ENCODE results near the gene NR4A2. TPM values are rescaled to one million over a fixed set of nuclear protein-coding genes. Genes with fewer than 3 reads are reported as not detected.

Gene NR4A2
- total RNA-seq, 1 experiment from 2014 or later = 2.6 TPM

GRCh38 chr2:156346731-156347130, 14.2 kb upstream of the NR4A2 start:
- intact Hi-C loops (cut with micrococcal nuclease) = no loop called here
- no TSS peak for BruUV-seq (replicated peaks)
- no peaks in the 10 kb centered on the region for H3K36me3 Mint-ChIP-seq (ENCODE audit: insufficient read depth, unreplicated experiment)
- no peak overlapping the region for H3K27ac Mint-ChIP-seq (ENCODE audit: low read depth, unreplicated experiment)
- CTCF ChIA-PET = interaction anchor here (0.6 to 3.0 kb wide), 5 partner anchors 12 to 985 kb away, joined by 3 to 15 read pairs (median 4); no protein-coding TSS in a partner anchor
- no peak for TF ChIP-seq CTCF (IDR thresholded peaks at IDR 0.05; ENCODE audit: unreplicated experiment)
- H3K9me3 Mint-ChIP-seq (ENCODE audit: unreplicated experiment) = no peaks in the 10 kb centered on the region
- peaks cover 13% of the 10 kb centered on the region for H3K4me1 Mint-ChIP-seq (ENCODE audit: insufficient read depth, unreplicated experiment)
- H3K27me3 Mint-ChIP-seq (ENCODE audit: insufficient read depth, unreplicated experiment) = no peaks in the 10 kb centered on the region
- H3K4me3 Mint-ChIP-seq (ENCODE audit: unreplicated experiment) = no peak overlapping the region
- DNase-seq (ENCODE audit: unreplicated experiment) = peak; percentile 17
- POLR2A ChIA-PET = interaction anchor here (1.4 to 1.5 kb wide), 2 partner anchors 12 to 90 kb away, joined by 4 to 5 read pairs; no protein-coding TSS in a partner anchor

- Mint-ChIP-seq H3K4me3 (ENCODE audit: unreplicated experiment) (no peak overlapping the region), H3K9me3 (ENCODE audit: unreplicated experiment) (no peaks in the 10 kb centered on the region), H3K4me1 (ENCODE audit: insufficient read depth, unreplicated experiment) (peaks cover 13% of the 10 kb centered on the region), H3K27me3 (ENCODE audit: insufficient read depth, unreplicated experiment) (no peaks in the 10 kb centered on the region), H3K27ac (ENCODE audit: low read depth, unreplicated experiment) (no peak overlapping the region), H3K36me3 (ENCODE audit: insufficient read depth, unreplicated experiment) (peaks cover 5% of the 10 kb centered on the region)
- CTCF ChIA-PET = interaction anchor here (0.9 to 3.0 kb wide), 2 partner anchors 11 kb away, joined by 3 to 15 read pairs; no protein-coding TSS in a partner anchor
- no peak for TF ChIP-seq CTCF (IDR thresholded peaks at IDR 0.05; ENCODE audit: unreplicated experiment)
- POLR2A ChIA-PET = interaction anchor here (0.6 to 1.5 kb wide), 4 partner anchors 11 to 131 kb away, joined by 3 to 5 read pairs (median 4); no protein-coding TSS in a partner anchor
- intact Hi-C loops (cut with micrococcal nuclease) = no loop called here
- no peak for DNase-seq (ENCODE audit: unreplicated experiment)
- BruUV-seq (replicated peaks) = no TSS peak
Measured at GRCh38 chr2:156345582-156345981, 13.1 kb upstream of the NR4A2 start.

GRCh38 chr2:156343940-156344301, 11.4 kb upstream of the NR4A2 start:
- no peak for TF ChIP-seq CTCF (IDR thresholded peaks at IDR 0.05; ENCODE audit: unreplicated experiment)
- no peaks in the 10 kb centered on the region for H3K9me3 Mint-ChIP-seq (ENCODE audit: unreplicated experiment)
- DNase-seq (ENCODE audit: unreplicated experiment) = no peak
- no peaks in the 10 kb centered on the region for H3K27me3 Mint-ChIP-seq (ENCODE audit: insufficient read depth, unreplicated experiment)
- intact Hi-C loops (cut with micrococcal nuclease) = no loop called here
- no peak overlapping the region for H3K27ac Mint-ChIP-seq (ENCODE audit: low read depth, unreplicated experiment)
- ChIA-PET CTCF (interaction anchor here (0.6 to 2.2 kb wide), 2 partner anchors 9 to 972 kb away, joined by 4 to 6 read pairs; no protein-coding TSS in a partner anchor), POLR2A (interaction anchor here (1.3 to 6.8 kb wide), 5 partner anchors 11 to 93 kb away, joined by 7 to 90 read pairs (median 13); partner anchors contain the start of genes GPD2 and NR4A2)
- H3K36me3 Mint-ChIP-seq (ENCODE audit: insufficient read depth, unreplicated experiment) = peaks cover 5% of the 10 kb centered on the region
- H3K4me1 Mint-ChIP-seq (ENCODE audit: insufficient read depth, unreplicated experiment) = peaks cover 19% of the 10 kb centered on the region
- H3K4me3 Mint-ChIP-seq (ENCODE audit: unreplicated experiment) = no peak overlapping the region
- BruUV-seq (replicated peaks) = no TSS peak

- no peak for DNase-seq (ENCODE audit: unreplicated experiment)
- no peak for TF ChIP-seq CTCF (IDR thresholded peaks at IDR 0.05; ENCODE audit: unreplicated experiment)
- Mint-ChIP-seq H3K4me1 (ENCODE audit: insufficient read depth, unreplicated experiment) (peaks cover 19% of the 10 kb centered on the region), H3K36me3 (ENCODE audit: insufficient read depth, unreplicated experiment) (peaks cover 5% of the 10 kb centered on the region), H3K27me3 (ENCODE audit: insufficient read depth, unreplicated experiment) (no peaks in the 10 kb centered on the region), H3K4me3 (ENCODE audit: unreplicated experiment) (peak overlapping the region; percentile 91), H3K9me3 (ENCODE audit: unreplicated experiment) (no peaks in the 10 kb centered on the region), H3K27ac (ENCODE audit: low read depth, unreplicated experiment) (peak overlapping the region; percentile 98)
- BruUV-seq (replicated peaks) = no TSS peak
- ChIA-PET POLR2A (interaction anchor here (0.7 to 6.8 kb wide), 15 partner anchors 9 to 900 kb away, joined by 3 to 90 read pairs (median 7); partner anchors contain the start of genes GPD2 and NR4A2), CTCF (interaction anchor here (0.5 to 2.2 kb wide), 7 partner anchors 8 to 963 kb away, joined by 3 to 6 read pairs (median 5); no protein-coding TSS in a partner anchor)
- intact Hi-C loops (cut with micrococcal nuclease) = no loop called here
Measured at GRCh38 chr2:156343096-156343939, 10.8 kb upstream of the NR4A2 start.

Data from MCF 10A (cell line).